ENCODE data around the gene CBX5. TPM values are rescaled to one million over a fixed set of nuclear protein-coding genes. Genes with fewer than 3 reads are reported as not detected.

CBX5 gene
- total and polyA plus RNA-seq, 9 of the 15 experiments (the other 6 are each of a cell fraction or from before 2014, with no cell fraction given), result 32.6 to 102 (median 59.2) TPM

- TF ChIP-seq NBN (IDR thresholded peaks at IDR 0.05; ENCODE audit: low read depth), result peak; percentile 36; the same call in 1 of the 2 replicates
- 0 out of 2 replicates have a peak, but pooled peaks have one; percentile 7 for TF ChIP-seq SMC3 (conservative IDR thresholded peaks at IDR 0.05; ENCODE audit: insufficient read depth, low read depth, low read length)
- TF ChIP-seq ARID2 (IDR thresholded peaks at IDR 0.05), result no peak
- TF ChIP-seq, protein P1, sequence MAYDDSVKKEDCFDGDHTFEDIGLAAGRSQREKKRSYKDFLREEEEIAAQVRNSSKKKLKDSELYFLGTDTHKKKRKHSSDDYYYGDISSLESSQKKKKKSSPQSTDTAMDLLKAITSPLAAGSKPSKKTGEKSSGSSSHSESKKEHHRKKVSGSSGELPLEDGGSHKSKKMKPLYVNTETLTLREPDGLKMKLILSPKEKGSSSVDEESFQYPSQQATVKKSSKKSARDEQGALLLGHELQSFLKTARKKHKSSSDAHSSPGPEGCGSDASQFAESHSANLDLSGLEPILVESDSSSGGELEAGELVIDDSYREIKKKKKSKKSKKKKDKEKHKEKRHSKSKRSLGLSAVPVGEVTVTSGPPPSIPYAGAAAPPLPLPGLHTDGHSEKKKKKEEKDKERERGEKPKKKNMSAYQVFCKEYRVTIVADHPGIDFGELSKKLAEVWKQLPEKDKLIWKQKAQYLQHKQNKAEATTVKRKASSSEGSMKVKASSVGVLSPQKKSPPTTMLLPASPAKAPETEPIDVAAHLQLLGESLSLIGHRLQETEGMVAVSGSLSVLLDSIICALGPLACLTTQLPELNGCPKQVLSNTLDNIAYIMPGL (CRISPR knock-in tag; IDR thresholded peaks at IDR 0.05), result no peak
- TF ChIP-seq SRF (CRISPR knock-in tag; IDR thresholded peaks at IDR 0.05), result no peak
- TF ChIP-seq, protein P2, sequence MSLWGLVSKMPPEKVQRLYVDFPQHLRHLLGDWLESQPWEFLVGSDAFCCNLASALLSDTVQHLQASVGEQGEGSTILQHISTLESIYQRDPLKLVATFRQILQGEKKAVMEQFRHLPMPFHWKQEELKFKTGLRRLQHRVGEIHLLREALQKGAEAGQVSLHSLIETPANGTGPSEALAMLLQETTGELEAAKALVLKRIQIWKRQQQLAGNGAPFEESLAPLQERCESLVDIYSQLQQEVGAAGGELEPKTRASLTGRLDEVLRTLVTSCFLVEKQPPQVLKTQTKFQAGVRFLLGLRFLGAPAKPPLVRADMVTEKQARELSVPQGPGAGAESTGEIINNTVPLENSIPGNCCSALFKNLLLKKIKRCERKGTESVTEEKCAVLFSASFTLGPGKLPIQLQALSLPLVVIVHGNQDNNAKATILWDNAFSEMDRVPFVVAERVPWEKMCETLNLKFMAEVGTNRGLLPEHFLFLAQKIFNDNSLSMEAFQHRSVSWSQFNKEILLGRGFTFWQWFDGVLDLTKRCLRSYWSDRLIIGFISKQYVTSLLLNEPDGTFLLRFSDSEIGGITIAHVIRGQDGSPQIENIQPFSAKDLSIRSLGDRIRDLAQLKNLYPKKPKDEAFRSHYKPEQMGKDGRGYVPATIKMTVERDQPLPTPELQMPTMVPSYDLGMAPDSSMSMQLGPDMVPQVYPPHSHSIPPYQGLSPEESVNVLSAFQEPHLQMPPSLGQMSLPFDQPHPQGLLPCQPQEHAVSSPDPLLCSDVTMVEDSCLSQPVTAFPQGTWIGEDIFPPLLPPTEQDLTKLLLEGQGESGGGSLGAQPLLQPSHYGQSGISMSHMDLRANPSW (CRISPR knock-in tag; IDR thresholded peaks at IDR 0.05), result no peak
- peak; percentile 36 for TF ChIP-seq NFRKB (IDR thresholded peaks at IDR 0.05; ENCODE audit: low read depth)
- TF ChIP-seq STAT5A (IDR thresholded peaks at IDR 0.05; ENCODE audit: borderline replicate concordance, low read length), result no peak
- TF ChIP-seq NR0B1 (IDR thresholded peaks at IDR 0.05; ENCODE audit: partially characterized antibody), result no peak
- no peak for TF ChIP-seq MEF2A (IDR thresholded peaks at IDR 0.05; ENCODE audit: control insufficient read depth, low read depth, low read length)
- TF ChIP-seq EP300 (IDR thresholded peaks at IDR 0.05; ENCODE audit: low read length), result no peak
- TF ChIP-seq AFF1 (IDR thresholded peaks at IDR 0.05; ENCODE audit: low read depth in 1 of 2, partially characterized antibody in 2 of 2), result peak in 1 of 2 experiments; percentile 84
- no peak for TF ChIP-seq SIX5 (IDR thresholded peaks at IDR 0.05; ENCODE audit: borderline replicate concordance in 1 of 2, insufficient read depth in 1 of 2, low read depth in 1 of 2, low read length in 2 of 2)
- TF ChIP-seq GATAD2B (IDR thresholded peaks at IDR 0.05; ENCODE audit: borderline replicate concordance), result no peak
- no peak for TF ChIP-seq HMG20B (CRISPR knock-in tag; IDR thresholded peaks at IDR 0.05)
- no peak for TF ChIP-seq TGIF2 (CRISPR knock-in tag; IDR thresholded peaks at IDR 0.05)
- TF ChIP-seq SAFB (IDR thresholded peaks at IDR 0.05; ENCODE audit: borderline replicate concordance, low read depth, low read length), result no peak
Observed at GRCh38 chr12:54279632-54280467, at the start of gene CBX5 (continued).
